GM12878 (cell line): ENCODE results near the gene COMMD1. TPM values are rescaled to one million over a fixed set of nuclear protein-coding genes. Genes with fewer than 3 reads are reported as not detected.

ENCODE experiments used
- ATF7 ChIP-seq: fragments of 450-650 bp; IDR thresholded peaks from 2 replicates; pipeline ENCODE4 v1.6.1; 2016; ENCODE audit warnings: low read depth, mild to moderate bottlenecking
- BCL11A ChIP-seq: IDR thresholded peaks from 2 replicates; pipeline ENCODE4 v1.6.1; 2011; ENCODE audit warnings: low read depth, low read length
- BRCA1 ChIP-seq: IDR thresholded peaks from 2 replicates; pipeline ENCODE4 v1.6.1; 2011; ENCODE audit warnings: low read depth, low read length, improper control_type of control experiment
- FOS ChIP-seq: IDR thresholded peaks from 3 replicates; pipeline ENCODE4 v1.6.1; 2011; ENCODE audit warnings: borderline replicate concordance; ENCODE audit not compliant: insufficient read length; ENCODE audit errors: extremely low read depth
- FOXM1 ChIP-seq: IDR thresholded peaks from 2 replicates; pipeline ENCODE4 v1.6.1; 2012; ENCODE audit warnings: low read depth, mild to moderate bottlenecking, inconsistent platforms, low read length, moderate library complexity
- IKZF1 ChIP-seq: fragments of 450-650 bp; conservative IDR thresholded peaks from 2 replicates; pipeline ENCODE4 v1.6.1; 2017; ENCODE audit warnings: antibody characterized with exemption, mild to moderate bottlenecking
- IKZF2 ChIP-seq, 2 experiments: fragments of 450-650 bp; IDR thresholded peaks; 2 replicates each; pipeline ENCODE4 v1.6.1; 2017; ENCODE audit warnings: mild to moderate bottlenecking in 2 of 2, moderate library complexity in 2 of 2
- KDM1A ChIP-seq: fragments of 200-600 bp; sonication (generic); IDR thresholded peaks from 2 replicates; pipeline ENCODE4 v1.6.1; 2016; ENCODE audit warnings: borderline replicate concordance
- KLF5 ChIP-seq: fragments of 450-650 bp; IDR thresholded peaks from 2 replicates; pipeline ENCODE4 v1.6.1; 2014; ENCODE audit warnings: mild to moderate bottlenecking; ENCODE audit not compliant: partially characterized antibody
- RAD21 ChIP-seq: IDR thresholded peaks from 2 replicates; pipeline ENCODE4 v1.6.1; 2011; ENCODE audit warnings: mild to moderate bottlenecking, low read depth, low read length, moderate library complexity; ENCODE audit not compliant: insufficient read depth
- SMAD1 ChIP-seq: fragments of 450-650 bp; IDR thresholded peaks from 2 replicates; pipeline ENCODE4 v1.6.1; 2018; ENCODE audit warnings: mild to moderate bottlenecking, low read depth; ENCODE audit not compliant: partially characterized antibody
- SREBF2 ChIP-seq: IDR thresholded peaks from 2 replicates; pipeline ENCODE4 v1.6.1; 2012; ENCODE audit warnings: mild to moderate bottlenecking, low read length
- TCF12 ChIP-seq: IDR thresholded peaks from 2 replicates; pipeline ENCODE4 v1.6.1; 2011; ENCODE audit warnings: low read depth, mild to moderate bottlenecking, low read length
- TCF7 ChIP-seq: IDR thresholded peaks from 2 replicates; pipeline ENCODE4 v1.6.1; 2014; ENCODE audit warnings: antibody characterized with exemption, borderline replicate concordance
- WRNIP1 ChIP-seq: IDR thresholded peaks from 2 replicates; pipeline ENCODE4 v1.6.1; 2011; ENCODE audit warnings: low read depth, low read length, improper control_type of control experiment, borderline replicate concordance
- YY1 ChIP-seq: IDR thresholded peaks from 2 replicates; pipeline ENCODE4 v1.6.1; 2011; ENCODE audit warnings: low read depth, mild to moderate bottlenecking, low read length
- ZNF622 ChIP-seq: fragments of 450-650 bp; IDR thresholded peaks from 2 replicates; pipeline ENCODE4 v1.6.1; 2017; ENCODE audit warnings: mild to moderate bottlenecking, inconsistent platforms
- polyA plus RNA-seq, 11 experiments: library from polyadenylated mRNA; depleted of rRNA in 4 of 11; unstranded in 6 of 11; stranded (reverse) in 5 of 11; fragments of >200 nt; fragmentation: Nextera tagmentation in 4 of 11; fragmentation: Illumina TruSeq in 1 of 11; extraction: Ambion mirVana in 4 of 11; extraction: Trizol in 1 of 11; gene quantifications; 1 replicate in 1 of 11; 2 replicates in 10 of 11; pipeline versions ENCODE4 v1.2.1 to v1.2.3, GENCODE V29; 2011 to 2016; ENCODE audit warnings: inconsistent platforms in 2 of 11, missing spikeins in 2 of 11, low read depth in 1 of 11
- total RNA-seq, 4 experiments: library from RNA; depleted of rRNA in 3 of 4; stranded (reverse); fragments of >200 nt in 3 of 4; fragmentation: Illumina TruSeq in 1 of 4; extraction: Trizol in 1 of 4; gene quantifications; 2 replicates each; pipeline versions ENCODE4 v1.2.1 to v1.2.3, GENCODE V29; 2013 to 2021
- TF ChIP-seq, protein P1 (sequence below): fragments of 450-650 bp; IDR thresholded peaks from 2 replicates; pipeline ENCODE4 v1.6.1; 2017; ENCODE audit warnings: mild to moderate bottlenecking, moderate library complexity
- TF ChIP-seq, protein P2 (sequence below): fragments of 450-650 bp; IDR thresholded peaks from 2 replicates; pipeline ENCODE4 v1.6.1; 2017; ENCODE audit warnings: antibody characterized with exemption, mild to moderate bottlenecking, moderate library complexity
- TF ChIP-seq, protein P3 (sequence below): fragments of 150-350 bp; IDR thresholded peaks from 2 replicates; pipeline ENCODE4 v1.6.1; 2014; ENCODE audit warnings: mild to moderate bottlenecking, low read depth, low read length
- TF ChIP-seq, protein P4 (sequence below): IDR thresholded peaks from 2 replicates; pipeline ENCODE4 v1.6.1; 2011; ENCODE audit warnings: borderline replicate concordance, low read depth, mild to moderate bottlenecking, moderate library complexity, mixed read lengths, low read length; ENCODE audit not compliant: insufficient read depth; ENCODE audit errors: extremely low read length

Gene COMMD1
- total and polyA plus RNA-seq, 10 of the 15 experiments (the other 5 are each of a cell fraction or from before 2014, with no cell fraction given): 39.7 to 210 (median 53.7) TPM

DNA sequence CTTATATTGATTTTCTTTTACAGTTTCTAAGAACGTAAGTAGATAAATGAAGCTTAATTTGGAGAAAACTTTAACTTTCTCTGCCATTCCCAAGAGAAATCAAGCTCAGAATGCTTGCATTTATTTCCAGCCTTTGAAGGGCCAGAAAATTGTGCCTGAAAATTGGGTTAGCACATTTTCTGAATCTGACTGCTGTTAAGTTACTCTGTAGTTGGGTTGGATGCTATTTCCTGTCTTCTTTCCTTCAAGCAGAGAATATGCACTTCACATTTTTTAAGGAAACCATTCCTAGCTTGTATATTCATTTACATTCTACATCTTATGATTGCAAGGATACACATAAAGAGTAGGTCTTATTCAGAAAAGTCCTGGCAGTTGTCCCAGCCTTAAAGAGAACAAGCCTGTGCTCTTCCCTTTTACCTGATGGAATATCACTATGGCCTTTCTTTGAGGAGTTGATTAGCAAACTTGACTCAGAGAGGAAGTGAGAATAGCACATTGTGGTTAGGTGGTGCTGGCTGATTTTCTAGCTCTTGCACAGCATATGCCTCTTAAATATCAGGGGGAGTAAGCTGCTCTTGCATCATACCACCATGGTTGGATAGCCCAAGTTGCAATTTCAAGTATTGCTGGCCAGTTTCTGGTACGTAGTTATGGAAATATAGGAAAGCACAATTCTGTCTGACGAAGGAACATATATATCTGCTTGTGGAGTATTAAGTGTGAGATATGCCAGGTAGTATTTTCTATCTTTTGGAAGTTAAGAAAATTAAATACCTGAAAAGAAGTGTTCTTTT lies 133.7 kb downstream of the COMMD1 start (continued):
- TF ChIP-seq, protein P1, sequence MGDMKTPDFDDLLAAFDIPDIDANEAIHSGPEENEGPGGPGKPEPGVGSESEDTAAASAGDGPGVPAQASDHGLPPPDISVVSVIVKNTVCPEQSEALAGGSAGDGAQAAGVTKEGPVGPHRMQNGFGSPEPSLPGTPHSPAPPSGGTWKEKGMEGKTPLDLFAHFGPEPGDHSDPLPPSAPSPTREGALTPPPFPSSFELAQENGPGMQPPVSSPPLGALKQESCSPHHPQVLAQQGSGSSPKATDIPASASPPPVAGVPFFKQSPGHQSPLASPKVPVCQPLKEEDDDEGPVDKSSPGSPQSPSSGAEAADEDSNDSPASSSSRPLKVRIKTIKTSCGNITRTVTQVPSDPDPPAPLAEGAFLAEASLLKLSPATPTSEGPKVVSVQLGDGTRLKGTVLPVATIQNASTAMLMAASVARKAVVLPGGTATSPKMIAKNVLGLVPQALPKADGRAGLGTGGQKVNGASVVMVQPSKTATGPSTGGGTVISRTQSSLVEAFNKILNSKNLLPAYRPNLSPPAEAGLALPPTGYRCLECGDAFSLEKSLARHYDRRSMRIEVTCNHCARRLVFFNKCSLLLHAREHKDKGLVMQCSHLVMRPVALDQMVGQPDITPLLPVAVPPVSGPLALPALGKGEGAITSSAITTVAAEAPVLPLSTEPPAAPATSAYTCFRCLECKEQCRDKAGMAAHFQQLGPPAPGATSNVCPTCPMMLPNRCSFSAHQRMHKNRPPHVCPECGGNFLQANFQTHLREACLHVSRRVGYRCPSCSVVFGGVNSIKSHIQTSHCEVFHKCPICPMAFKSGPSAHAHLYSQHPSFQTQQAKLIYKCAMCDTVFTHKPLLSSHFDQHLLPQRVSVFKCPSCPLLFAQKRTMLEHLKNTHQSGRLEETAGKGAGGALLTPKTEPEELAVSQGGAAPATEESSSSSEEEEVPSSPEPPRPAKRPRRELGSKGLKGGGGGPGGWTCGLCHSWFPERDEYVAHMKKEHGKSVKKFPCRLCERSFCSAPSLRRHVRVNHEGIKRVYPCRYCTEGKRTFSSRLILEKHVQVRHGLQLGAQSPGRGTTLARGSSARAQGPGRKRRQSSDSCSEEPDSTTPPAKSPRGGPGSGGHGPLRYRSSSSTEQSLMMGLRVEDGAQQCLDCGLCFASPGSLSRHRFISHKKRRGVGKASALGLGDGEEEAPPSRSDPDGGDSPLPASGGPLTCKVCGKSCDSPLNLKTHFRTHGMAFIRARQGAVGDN: peak; percentile 53; the same call in 1 of the 2 replicates
- TF ChIP-seq BRCA1: no peak
- TF ChIP-seq ATF7: peak; percentile 93
- no peak for TF ChIP-seq KDM1A
- TF ChIP-seq KLF5: peak; percentile 76
- 0 out of 2 replicates have a peak, but pooled peaks have one; percentile 81 for TF ChIP-seq WRNIP1
- TF ChIP-seq RAD21: peak; percentile 33; the same call in 1 of the 2 replicates
- TF ChIP-seq TCF12: 0 out of 2 replicates have a peak, but pooled peaks have one; percentile 60
- TF ChIP-seq SREBF2: no peak
- TF ChIP-seq, protein P2, sequence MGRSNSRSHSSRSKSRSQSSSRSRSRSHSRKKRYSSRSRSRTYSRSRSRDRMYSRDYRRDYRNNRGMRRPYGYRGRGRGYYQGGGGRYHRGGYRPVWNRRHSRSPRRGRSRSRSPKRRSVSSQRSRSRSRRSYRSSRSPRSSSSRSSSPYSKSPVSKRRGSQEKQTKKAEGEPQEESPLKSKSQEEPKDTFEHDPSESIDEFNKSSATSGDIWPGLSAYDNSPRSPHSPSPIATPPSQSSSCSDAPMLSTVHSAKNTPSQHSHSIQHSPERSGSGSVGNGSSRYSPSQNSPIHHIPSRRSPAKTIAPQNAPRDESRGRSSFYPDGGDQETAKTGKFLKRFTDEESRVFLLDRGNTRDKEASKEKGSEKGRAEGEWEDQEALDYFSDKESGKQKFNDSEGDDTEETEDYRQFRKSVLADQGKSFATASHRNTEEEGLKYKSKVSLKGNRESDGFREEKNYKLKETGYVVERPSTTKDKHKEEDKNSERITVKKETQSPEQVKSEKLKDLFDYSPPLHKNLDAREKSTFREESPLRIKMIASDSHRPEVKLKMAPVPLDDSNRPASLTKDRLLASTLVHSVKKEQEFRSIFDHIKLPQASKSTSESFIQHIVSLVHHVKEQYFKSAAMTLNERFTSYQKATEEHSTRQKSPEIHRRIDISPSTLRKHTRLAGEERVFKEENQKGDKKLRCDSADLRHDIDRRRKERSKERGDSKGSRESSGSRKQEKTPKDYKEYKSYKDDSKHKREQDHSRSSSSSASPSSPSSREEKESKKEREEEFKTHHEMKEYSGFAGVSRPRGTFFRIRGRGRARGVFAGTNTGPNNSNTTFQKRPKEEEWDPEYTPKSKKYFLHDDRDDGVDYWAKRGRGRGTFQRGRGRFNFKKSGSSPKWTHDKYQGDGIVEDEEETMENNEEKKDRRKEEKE: no peak
- TF ChIP-seq, protein P3, sequence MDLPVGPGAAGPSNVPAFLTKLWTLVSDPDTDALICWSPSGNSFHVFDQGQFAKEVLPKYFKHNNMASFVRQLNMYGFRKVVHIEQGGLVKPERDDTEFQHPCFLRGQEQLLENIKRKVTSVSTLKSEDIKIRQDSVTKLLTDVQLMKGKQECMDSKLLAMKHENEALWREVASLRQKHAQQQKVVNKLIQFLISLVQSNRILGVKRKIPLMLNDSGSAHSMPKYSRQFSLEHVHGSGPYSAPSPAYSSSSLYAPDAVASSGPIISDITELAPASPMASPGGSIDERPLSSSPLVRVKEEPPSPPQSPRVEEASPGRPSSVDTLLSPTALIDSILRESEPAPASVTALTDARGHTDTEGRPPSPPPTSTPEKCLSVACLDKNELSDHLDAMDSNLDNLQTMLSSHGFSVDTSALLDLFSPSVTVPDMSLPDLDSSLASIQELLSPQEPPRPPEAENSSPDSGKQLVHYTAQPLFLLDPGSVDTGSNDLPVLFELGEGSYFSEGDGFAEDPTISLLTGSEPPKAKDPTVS: no peak
- TF ChIP-seq BCL11A: peak; percentile 100
- TF ChIP-seq SMAD1: peak; percentile 76
- TF ChIP-seq FOXM1: peak; percentile 94
- peak; percentile 99 for TF ChIP-seq IKZF1
- TF ChIP-seq FOS: no peak
- peak; percentile 100 for TF ChIP-seq IKZF2 (IDR thresholded peaks at IDR 0.05)
- no peak for TF ChIP-seq TCF7
- TF ChIP-seq, protein P4, sequence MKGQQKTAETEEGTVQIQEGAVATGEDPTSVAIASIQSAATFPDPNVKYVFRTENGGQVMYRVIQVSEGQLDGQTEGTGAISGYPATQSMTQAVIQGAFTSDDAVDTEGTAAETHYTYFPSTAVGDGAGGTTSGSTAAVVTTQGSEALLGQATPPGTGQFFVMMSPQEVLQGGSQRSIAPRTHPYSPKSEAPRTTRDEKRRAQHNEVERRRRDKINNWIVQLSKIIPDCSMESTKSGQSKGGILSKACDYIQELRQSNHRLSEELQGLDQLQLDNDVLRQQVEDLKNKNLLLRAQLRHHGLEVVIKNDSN: no peak
- no peak for TF ChIP-seq ZNF622
- TF ChIP-seq YY1: peak; percentile 65
